ENCODE measurements around the gene SYTL2.
A peak's percentile ranks its signal among the peaks of the same experiment; 100 is the strongest.
"Not testable (repeated sequence)": the region's sequence is repeated elsewhere in the genome, so short reads cannot be mapped to it uniquely, and the experiment has no call there.

Gene SYTL2

GRCh38 chr11:85668157-85668556 lies 142.8 kb downstream of the SYTL2 start:
- Histone ChIP-seq H3K4me3 (no peak overlapping the region), H3K27ac (no peak overlapping the region)

- H3K27ac ChIP-seq = no peak overlapping the region
These were observed 144.3 kb downstream of the SYTL2 start for GRCh38 chr11:85666687-85667086.

GRCh38 chr11:85665733-85666132 lies 145.2 kb downstream of the SYTL2 start:
- H3K4me3 ChIP-seq = peak overlapping the region in 1 of 7 experiments; percentile 90
- peak overlapping the region in 4 of 21 experiments; percentile 97 to 99 (median 98) for H3K27ac ChIP-seq

More at GRCh38 chr11:85666687-85667086, 144.3 kb downstream of the SYTL2 start:
- no peak overlapping the region for H3K4me3 ChIP-seq

GRCh38 chr11:85664615-85665481 lies 146.1 kb downstream of the SYTL2 start, which contains the start of gene CREBZF:
Gene CREBZF (minus strand): TSS chr11:85665129. CDS start chr11:85664875, 254 bp downstream.
- peak within 1 kb of the TSS; percentile 89 to 100 (median 98) for H3K27ac ChIP-seq

GRCh38 chr11:85663753-85664614 lies 147.0 kb downstream of the SYTL2 start:
- Histone ChIP-seq H3K27ac (peak overlapping the region; percentile 89 to 100 (median 98)), H3K4me3 (peak overlapping the region; percentile 60 to 99 (median 90))

More at GRCh38 chr11:85664615-85665481, 146.1 kb downstream of the SYTL2 start, which contains the start of gene CREBZF:
- peak within 1 kb of the TSS; percentile 60 to 99 (median 90) for H3K4me3 ChIP-seq

- Histone ChIP-seq H3K4me3 (peak overlapping the region; percentile 60 to 99 (median 90)), H3K27ac (peak overlapping the region in 20 of 21 experiments; percentile 94 to 100 (median 98))
These were observed 147.7 kb downstream of the SYTL2 start for GRCh38 chr11:85663080-85663752.

GRCh38 chr11:85661972-85662664 lies 148.8 kb downstream of the SYTL2 start:
- peak overlapping the region in 6 of 7 experiments; percentile 7 to 99 (median 90) for H3K4me3 ChIP-seq
- peak overlapping the region in 3 of 21 experiments; percentile 6 to 97 (median 29) for H3K27ac ChIP-seq

- H3K4me3 ChIP-seq = no peak overlapping the region
- H3K27ac ChIP-seq = no peak overlapping the region
These were observed 152.8 kb downstream of the SYTL2 start for GRCh38 chr11:85658180-85658579.

- no peak overlapping the region for H3K4me3 ChIP-seq
- H3K27ac ChIP-seq = no peak overlapping the region
These were observed 154.2 kb downstream of the SYTL2 start for GRCh38 chr11:85656777-85657176.

- not testable (repeated sequence) for H3K27ac ChIP-seq, H3K4me3 ChIP-seq
These were observed 156.6 kb downstream of the SYTL2 start for GRCh38 chr11:85654343-85654742.

GRCh38 chr11:85652786-85653447 lies 158.0 kb downstream of the SYTL2 start:
- Histone ChIP-seq H3K4me3 (no peak overlapping the region), H3K27ac (no peak overlapping the region)

- no peak overlapping the region for H3K4me3 ChIP-seq
- no peak overlapping the region for H3K27ac ChIP-seq
These were observed 159.8 kb downstream of the SYTL2 start for GRCh38 chr11:85651118-85651517.

GRCh38 chr11:85647604-85648299 lies 163.2 kb downstream of the SYTL2 start, which contains the start of gene TMEM126A:
Gene TMEM126A (plus strand): TSS chr11:85647967. CDS start chr11:85650256, 2,289 bp downstream.
- Histone ChIP-seq H3K4me3 (peak within 1 kb of the TSS; percentile 54 to 73 (median 62)), H3K27ac (peak within 1 kb of the TSS in 20 of 21 experiments; percentile 45 to 91 (median 76))

GRCh38 chr11:85647078-85647477 lies 163.9 kb downstream of the SYTL2 start:
- H3K27ac ChIP-seq = peak overlapping the region in 19 of 21 experiments; percentile 54 to 91 (median 76)

More at GRCh38 chr11:85647078-85647477, 163.9 kb downstream of the SYTL2 start:
- H3K4me3 ChIP-seq = peak overlapping the region; percentile 54 to 73 (median 62)
